ENCODE results near the gene RMP24.
A peak's percentile ranks its signal among the peaks of the same experiment; 100 is the strongest.

The RMP24 gene

DNA sequence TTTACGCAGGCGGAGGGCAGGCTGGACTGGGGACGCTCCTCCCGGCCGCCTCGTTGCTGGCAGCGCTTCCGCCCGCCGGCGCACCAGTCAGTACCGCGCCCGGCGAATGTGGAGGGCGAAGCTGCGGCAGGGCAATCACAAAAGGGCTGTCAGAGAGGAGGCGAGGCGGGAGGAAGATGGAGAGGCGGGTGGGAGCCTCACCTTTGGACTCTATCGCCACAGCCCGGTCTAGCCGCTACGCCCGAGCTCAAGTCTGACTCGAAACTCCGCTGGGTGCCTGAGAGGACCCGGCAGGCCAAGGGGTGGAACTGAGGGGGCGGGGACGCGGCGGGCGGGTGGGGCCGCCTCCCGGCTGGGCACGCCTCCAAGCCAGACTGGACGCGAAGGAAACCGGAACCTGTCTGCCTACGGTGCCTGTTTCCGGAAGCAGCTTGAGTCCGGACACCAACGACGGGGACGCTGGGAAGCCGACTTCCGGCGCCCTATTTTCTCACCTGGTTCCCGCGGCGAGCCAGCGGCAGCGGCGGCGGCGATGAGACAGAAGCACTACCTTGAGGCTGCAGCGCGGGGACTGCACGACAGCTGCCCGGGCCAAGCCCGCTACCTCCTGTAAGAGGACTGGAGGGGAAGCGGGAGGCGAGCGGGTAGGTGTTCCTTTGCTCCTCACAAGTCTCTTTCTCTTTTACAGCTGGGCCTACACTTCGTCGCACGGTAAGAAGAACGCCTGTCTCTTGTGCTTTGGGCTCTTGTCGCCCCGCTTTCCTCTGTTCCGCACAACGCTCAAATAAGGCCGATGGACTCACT lies at the start of gene RMP24:
Gene RMP24, plus strand, starts transcription at position 483 of the 804 bp plus-strand sequence.
- peaks cover 22% of the 10 kb centered on the region for H3K4me1 ChIP-seq (ENCODE audit: insufficient read depth, low read length)
- H3K27me3 ChIP-seq (ENCODE audit: control insufficient read depth in 1 of 2, insufficient read depth in 2 of 2, low read length in 2 of 2): no peaks in the 10 kb centered on the region
- H3K9me3 ChIP-seq (ENCODE audit: low read length): no peaks in the 10 kb centered on the region
- H3K4me3 ChIP-seq (ENCODE audit: low read depth in 1 of 2, low read length in 2 of 2): peak within 1 kb of the TSS; percentile 85 to 96
- peak within 1 kb of the TSS; percentile 87 for H3K27ac ChIP-seq (ENCODE audit: low read depth, low read length)
- H3K36me3 ChIP-seq (ENCODE audit: insufficient read depth, low read length): peaks cover 19% of the 10 kb centered on the region
- H3K9ac ChIP-seq (ENCODE audit: low read length): peak within 1 kb of the TSS; percentile 92

DNA sequence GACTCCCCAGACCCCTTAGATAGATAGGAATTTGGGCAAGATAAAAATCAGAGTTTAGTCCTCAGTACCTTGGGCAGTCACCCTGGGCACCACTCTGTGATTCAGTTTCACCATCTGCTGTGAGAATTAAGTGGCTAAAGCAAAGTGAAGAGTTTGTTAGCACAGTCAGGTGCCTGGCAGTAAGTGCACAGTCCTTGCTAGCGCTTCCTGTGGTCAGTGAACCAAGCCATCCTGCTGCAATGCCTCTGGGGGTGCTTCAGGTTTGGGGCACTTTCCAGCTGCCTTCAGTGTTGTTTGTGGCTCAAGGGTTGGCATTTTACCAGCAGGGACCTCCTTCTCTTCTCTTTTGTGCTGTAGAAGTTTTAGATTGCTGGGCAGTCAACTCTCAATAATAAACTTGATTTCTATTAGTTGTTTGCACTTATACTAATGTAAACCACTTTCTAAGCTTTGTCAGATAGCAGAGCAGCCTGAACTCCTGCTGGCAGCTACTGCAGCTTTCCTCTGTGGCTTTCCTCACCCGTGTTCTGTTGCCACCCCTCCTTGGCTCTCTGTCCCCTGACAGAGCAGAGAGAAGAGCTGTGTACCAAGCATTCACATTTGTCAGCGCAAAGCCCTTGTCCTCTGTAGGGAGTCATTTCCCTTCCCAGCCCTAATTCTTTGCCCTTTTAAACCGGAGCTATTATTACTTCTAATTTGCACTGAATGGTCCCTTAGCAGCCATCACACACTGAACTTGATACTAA lies 48.4 kb upstream of the RMP24 start:
- no peak overlapping the region for H3K4me3 ChIP-seq (ENCODE audit: low read depth in 1 of 2, low read length in 2 of 2)
- H3K9ac ChIP-seq (ENCODE audit: low read length): no peak overlapping the region
- no peaks in the 10 kb centered on the region for H3K27me3 ChIP-seq (ENCODE audit: control insufficient read depth in 1 of 2, insufficient read depth in 2 of 2, low read length in 2 of 2)
- no peaks in the 10 kb centered on the region for H3K9me3 ChIP-seq (ENCODE audit: low read length)
- no peak overlapping the region for H3K27ac ChIP-seq (ENCODE audit: low read depth, low read length)
- H3K36me3 ChIP-seq (ENCODE audit: insufficient read depth, low read length): no peaks in the 10 kb centered on the region
- H3K4me1 ChIP-seq (ENCODE audit: insufficient read depth, low read length): no peaks in the 10 kb centered on the region

DNA sequence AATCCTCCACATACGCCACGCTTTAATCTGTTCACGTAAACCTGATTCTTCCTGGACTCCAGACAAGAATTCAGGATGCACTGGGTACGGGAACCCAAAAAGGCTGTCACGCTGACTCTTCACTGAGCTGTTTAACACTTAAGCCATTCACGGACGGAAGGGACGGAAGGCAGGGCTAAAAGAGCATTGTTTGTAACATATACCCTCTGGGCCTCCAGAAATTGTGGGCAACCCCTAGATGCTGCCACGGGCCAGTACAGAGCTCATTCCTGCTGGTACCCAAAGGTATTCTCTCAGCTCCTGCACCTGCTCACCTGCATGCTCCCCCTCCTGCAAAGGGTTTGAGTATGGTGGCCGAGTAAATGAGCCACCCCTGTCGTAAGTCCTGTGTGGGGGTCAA lies 45.6 kb upstream of the RMP24 start:
- no peak overlapping the region for H3K9ac ChIP-seq (ENCODE audit: low read length)
- no peak overlapping the region for H3K4me3 ChIP-seq (ENCODE audit: low read depth in 1 of 2, low read length in 2 of 2)
- H3K36me3 ChIP-seq (ENCODE audit: insufficient read depth, low read length): no peaks in the 10 kb centered on the region
- H3K4me1 ChIP-seq (ENCODE audit: insufficient read depth, low read length): no peaks in the 10 kb centered on the region
- H3K27me3 ChIP-seq (ENCODE audit: control insufficient read depth in 1 of 2, insufficient read depth in 2 of 2, low read length in 2 of 2): no peaks in the 10 kb centered on the region
- H3K27ac ChIP-seq (ENCODE audit: low read depth, low read length): no peak overlapping the region
- H3K9me3 ChIP-seq (ENCODE audit: low read length): no peaks in the 10 kb centered on the region

DNA sequence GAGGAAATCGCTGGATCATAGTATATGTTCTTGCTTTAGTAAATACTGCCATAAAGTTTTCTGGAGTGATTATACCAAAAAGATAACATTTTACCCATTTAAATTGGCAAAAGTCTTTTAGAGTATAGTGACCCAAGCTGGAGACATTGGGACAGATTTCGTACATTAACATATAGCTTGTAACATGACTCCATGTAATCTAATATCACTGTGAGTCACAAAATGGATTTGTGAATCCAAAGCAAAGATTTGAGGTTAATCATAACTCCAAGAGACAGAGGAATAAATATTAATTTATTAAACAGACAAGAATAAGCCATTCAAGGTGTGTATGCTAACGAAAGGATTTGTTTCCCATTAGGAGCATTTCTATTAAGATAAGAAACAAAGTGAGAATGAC lies 45.0 kb upstream of the RMP24 start:
- no peaks in the 10 kb centered on the region for H3K9me3 ChIP-seq (ENCODE audit: low read length)
- no peaks in the 10 kb centered on the region for H3K27me3 ChIP-seq (ENCODE audit: control insufficient read depth in 1 of 2, insufficient read depth in 2 of 2, low read length in 2 of 2)
- no peaks in the 10 kb centered on the region for H3K36me3 ChIP-seq (ENCODE audit: insufficient read depth, low read length)
- H3K4me1 ChIP-seq (ENCODE audit: insufficient read depth, low read length): no peaks in the 10 kb centered on the region
- H3K4me3 ChIP-seq (ENCODE audit: low read depth in 1 of 2, low read length in 2 of 2): no peak overlapping the region
- H3K27ac ChIP-seq (ENCODE audit: low read depth, low read length): no peak overlapping the region
- no peak overlapping the region for H3K9ac ChIP-seq (ENCODE audit: low read length)

DNA sequence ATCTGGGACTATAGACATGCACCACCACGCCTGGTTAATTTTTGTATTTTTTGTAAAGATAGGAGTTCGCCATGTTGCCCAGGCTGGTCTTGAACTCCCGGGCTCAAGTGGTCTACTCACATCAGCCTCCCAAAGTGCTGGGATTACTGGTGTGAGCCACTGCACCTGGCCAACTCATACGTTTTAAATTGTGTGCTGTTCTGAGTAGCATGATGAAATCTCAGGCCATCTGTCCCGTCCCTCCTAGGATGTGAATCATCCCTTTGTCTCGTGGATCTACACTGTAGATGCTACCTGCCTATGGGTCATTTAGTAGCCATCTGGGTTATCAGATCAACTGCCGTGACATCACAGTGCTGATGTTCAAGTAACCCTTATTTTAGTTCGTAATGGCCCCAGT lies 38.5 kb upstream of the RMP24 start:
- Histone ChIP-seq H3K27ac (ENCODE audit: low read depth, low read length) (no peak overlapping the region), H3K9me3 (ENCODE audit: low read length) (no peaks in the 10 kb centered on the region), H3K9ac (ENCODE audit: low read length) (no peak overlapping the region), H3K27me3 (ENCODE audit: control insufficient read depth in 1 of 2, insufficient read depth in 2 of 2, low read length in 2 of 2) (no peaks in the 10 kb centered on the region), H3K4me3 (ENCODE audit: low read depth in 1 of 2, low read length in 2 of 2) (no peak overlapping the region), H3K36me3 (ENCODE audit: insufficient read depth, low read length) (no peaks in the 10 kb centered on the region), H3K4me1 (ENCODE audit: insufficient read depth, low read length) (no peaks in the 10 kb centered on the region)

DNA sequence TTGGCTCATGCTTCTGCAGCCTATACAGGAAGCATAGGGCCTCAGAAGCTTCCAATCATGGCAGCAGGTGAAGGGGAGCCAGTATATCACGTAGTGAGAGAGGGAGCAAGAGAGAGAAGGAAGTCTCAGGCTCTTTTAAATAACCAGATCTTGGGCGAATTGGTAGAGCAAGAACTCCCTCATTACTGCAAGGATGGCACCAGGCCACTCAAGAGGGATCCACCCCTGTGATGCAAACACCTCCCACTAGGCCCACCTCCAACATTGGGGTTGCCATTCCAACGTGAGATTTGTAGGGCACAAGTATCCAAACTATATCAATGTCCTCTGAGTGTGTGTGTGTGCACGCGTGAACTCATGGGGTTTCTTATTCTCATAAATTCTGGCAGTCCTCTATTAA lies 37.6 kb upstream of the RMP24 start:
- Histone ChIP-seq H3K27ac (ENCODE audit: low read depth, low read length) (no peak overlapping the region), H3K9ac (ENCODE audit: low read length) (no peak overlapping the region), H3K36me3 (ENCODE audit: insufficient read depth, low read length) (no peaks in the 10 kb centered on the region), H3K9me3 (ENCODE audit: low read length) (no peaks in the 10 kb centered on the region), H3K4me3 (ENCODE audit: low read depth in 1 of 2, low read length in 2 of 2) (no peak overlapping the region), H3K4me1 (ENCODE audit: insufficient read depth, low read length) (no peaks in the 10 kb centered on the region), H3K27me3 (ENCODE audit: control insufficient read depth in 1 of 2, insufficient read depth in 2 of 2, low read length in 2 of 2) (no peaks in the 10 kb centered on the region)

DNA sequence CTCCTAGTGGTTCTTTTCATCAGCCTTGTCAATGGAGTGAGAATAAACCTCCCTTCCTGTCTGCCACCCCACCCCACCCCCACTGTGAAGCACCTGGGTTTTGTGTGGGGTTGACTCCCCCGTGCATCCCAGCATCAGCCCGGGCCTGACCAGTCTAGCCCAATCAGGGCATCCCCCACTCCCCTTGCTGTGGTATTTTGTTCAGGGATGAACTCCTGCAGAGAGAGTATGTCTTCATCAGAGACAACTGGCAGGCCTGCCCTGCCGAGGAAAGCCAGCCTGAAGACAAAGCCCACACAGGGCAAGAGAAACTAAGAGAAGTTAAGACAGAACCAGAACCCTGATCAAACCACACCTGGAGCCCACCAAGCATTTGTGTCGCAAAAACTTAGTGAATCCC lies 36.7 kb upstream of the RMP24 start:
- Histone ChIP-seq H3K9me3 (ENCODE audit: low read length) (no peaks in the 10 kb centered on the region), H3K4me1 (ENCODE audit: insufficient read depth, low read length) (no peaks in the 10 kb centered on the region), H3K4me3 (ENCODE audit: low read depth in 1 of 2, low read length in 2 of 2) (no peak overlapping the region), H3K27me3 (ENCODE audit: control insufficient read depth in 1 of 2, insufficient read depth in 2 of 2, low read length in 2 of 2) (no peaks in the 10 kb centered on the region), H3K27ac (ENCODE audit: low read depth, low read length) (no peak overlapping the region), H3K36me3 (ENCODE audit: insufficient read depth, low read length) (no peaks in the 10 kb centered on the region), H3K9ac (ENCODE audit: low read length) (no peak overlapping the region)

DNA sequence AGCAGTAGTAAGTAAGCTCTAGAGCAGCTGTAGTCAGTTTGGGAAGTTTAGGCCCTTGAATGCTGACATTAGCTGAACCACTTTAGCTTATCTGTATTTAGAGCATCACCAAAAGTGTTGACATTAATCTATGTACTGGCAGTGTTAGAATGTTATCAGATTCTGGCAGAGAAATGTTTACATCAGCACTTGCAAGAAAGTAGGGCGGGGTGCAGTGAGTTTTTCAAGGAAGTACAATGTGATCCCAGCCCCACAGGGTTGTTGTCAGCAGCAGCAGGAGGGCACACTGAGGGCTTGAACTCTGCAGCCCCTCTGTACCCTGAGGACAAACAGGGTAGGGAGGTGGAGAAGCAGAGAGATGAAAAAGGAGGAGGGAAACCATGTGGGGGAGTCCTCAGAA lies 35.5 kb upstream of the RMP24 start:
- Histone ChIP-seq H3K9ac (ENCODE audit: low read length) (no peak overlapping the region), H3K36me3 (ENCODE audit: insufficient read depth, low read length) (no peaks in the 10 kb centered on the region), H3K9me3 (ENCODE audit: low read length) (no peaks in the 10 kb centered on the region), H3K27ac (ENCODE audit: low read depth, low read length) (no peak overlapping the region), H3K4me1 (ENCODE audit: insufficient read depth, low read length) (no peaks in the 10 kb centered on the region), H3K4me3 (ENCODE audit: low read depth in 1 of 2, low read length in 2 of 2) (no peak overlapping the region), H3K27me3 (ENCODE audit: control insufficient read depth in 1 of 2, insufficient read depth in 2 of 2, low read length in 2 of 2) (no peaks in the 10 kb centered on the region)

DNA sequence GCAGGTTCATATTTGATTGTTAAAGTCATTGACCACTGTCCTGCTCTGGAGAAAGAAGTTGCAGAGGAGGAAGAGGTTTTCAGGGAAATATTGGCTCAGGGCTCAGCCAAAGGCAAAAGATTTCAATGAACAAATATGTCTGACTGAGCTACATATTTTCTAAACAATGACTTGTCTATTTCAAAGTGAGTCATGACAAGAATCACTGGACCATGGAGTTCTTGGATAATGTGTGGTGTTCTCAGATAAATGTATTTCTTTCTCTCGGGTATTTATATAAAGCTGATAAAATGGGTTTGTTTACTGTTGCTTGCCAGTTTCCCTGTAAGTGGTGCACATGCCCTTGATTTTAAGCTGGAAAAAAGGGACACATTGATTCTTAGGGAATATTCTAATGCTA lies 34.3 kb upstream of the RMP24 start:
- H3K27me3 ChIP-seq (ENCODE audit: control insufficient read depth in 1 of 2, insufficient read depth in 2 of 2, low read length in 2 of 2): no peaks in the 10 kb centered on the region
- no peak overlapping the region for H3K27ac ChIP-seq (ENCODE audit: low read depth, low read length)
- H3K4me1 ChIP-seq (ENCODE audit: insufficient read depth, low read length): no peaks in the 10 kb centered on the region
- H3K4me3 ChIP-seq (ENCODE audit: low read depth in 1 of 2, low read length in 2 of 2): no peak overlapping the region
- H3K9ac ChIP-seq (ENCODE audit: low read length): no peak overlapping the region
- H3K36me3 ChIP-seq (ENCODE audit: insufficient read depth, low read length): no peaks in the 10 kb centered on the region
- H3K9me3 ChIP-seq (ENCODE audit: low read length): no peaks in the 10 kb centered on the region

DNA sequence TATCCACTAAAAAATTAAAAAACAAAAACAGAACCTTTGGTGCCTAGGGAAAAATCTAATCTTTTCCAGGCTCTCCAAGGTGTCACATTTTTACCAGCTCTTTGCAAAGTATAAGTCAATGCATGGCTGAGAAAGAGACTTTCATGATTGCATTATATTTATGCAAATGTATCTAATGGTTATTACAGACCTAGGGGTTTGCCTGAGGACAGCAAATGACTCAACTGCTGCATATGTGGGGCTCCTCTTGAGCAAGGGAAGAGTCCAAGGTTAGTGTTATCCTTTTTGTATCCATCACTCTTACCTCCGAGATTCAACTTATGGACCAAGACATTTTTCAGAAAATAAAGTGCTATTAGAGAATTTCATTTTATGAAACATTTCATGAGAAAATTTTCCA lies 33.9 kb upstream of the RMP24 start:
- no peak overlapping the region for H3K27ac ChIP-seq (ENCODE audit: low read depth, low read length)
- no peaks in the 10 kb centered on the region for H3K9me3 ChIP-seq (ENCODE audit: low read length)
- no peaks in the 10 kb centered on the region for H3K27me3 ChIP-seq (ENCODE audit: control insufficient read depth in 1 of 2, insufficient read depth in 2 of 2, low read length in 2 of 2)
- H3K36me3 ChIP-seq (ENCODE audit: insufficient read depth, low read length): no peaks in the 10 kb centered on the region
- H3K9ac ChIP-seq (ENCODE audit: low read length): no peak overlapping the region
- H3K4me1 ChIP-seq (ENCODE audit: insufficient read depth, low read length): no peaks in the 10 kb centered on the region
- no peak overlapping the region for H3K4me3 ChIP-seq (ENCODE audit: low read depth in 1 of 2, low read length in 2 of 2)

DNA sequence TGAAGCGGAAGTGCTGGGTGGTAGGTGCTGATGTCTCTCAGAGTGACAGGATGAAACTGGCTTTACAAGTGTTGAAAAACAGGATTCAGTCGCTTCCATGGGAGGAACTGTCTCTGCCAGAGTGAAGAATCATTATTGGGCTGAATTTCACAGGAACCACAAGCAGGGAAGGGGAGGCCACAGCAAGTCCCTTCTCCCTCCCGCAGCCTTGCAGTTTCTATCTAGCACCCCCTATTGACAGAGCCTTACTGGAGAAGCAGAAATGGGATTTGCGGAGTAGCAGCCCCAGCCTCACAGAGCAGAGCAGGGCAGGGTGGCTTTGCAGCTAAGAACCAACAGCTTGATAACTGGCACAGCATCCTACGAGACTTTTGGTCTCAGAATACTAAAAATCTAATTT lies 33.3 kb upstream of the RMP24 start:
- H3K4me3 ChIP-seq (ENCODE audit: low read depth in 1 of 2, low read length in 2 of 2): no peak overlapping the region
- H3K4me1 ChIP-seq (ENCODE audit: insufficient read depth, low read length): no peaks in the 10 kb centered on the region
- H3K36me3 ChIP-seq (ENCODE audit: insufficient read depth, low read length): no peaks in the 10 kb centered on the region
- H3K27me3 ChIP-seq (ENCODE audit: control insufficient read depth in 1 of 2, insufficient read depth in 2 of 2, low read length in 2 of 2): no peaks in the 10 kb centered on the region
- H3K27ac ChIP-seq (ENCODE audit: low read depth, low read length): no peak overlapping the region
- H3K9ac ChIP-seq (ENCODE audit: low read length): no peak overlapping the region
- no peaks in the 10 kb centered on the region for H3K9me3 ChIP-seq (ENCODE audit: low read length)

DNA sequence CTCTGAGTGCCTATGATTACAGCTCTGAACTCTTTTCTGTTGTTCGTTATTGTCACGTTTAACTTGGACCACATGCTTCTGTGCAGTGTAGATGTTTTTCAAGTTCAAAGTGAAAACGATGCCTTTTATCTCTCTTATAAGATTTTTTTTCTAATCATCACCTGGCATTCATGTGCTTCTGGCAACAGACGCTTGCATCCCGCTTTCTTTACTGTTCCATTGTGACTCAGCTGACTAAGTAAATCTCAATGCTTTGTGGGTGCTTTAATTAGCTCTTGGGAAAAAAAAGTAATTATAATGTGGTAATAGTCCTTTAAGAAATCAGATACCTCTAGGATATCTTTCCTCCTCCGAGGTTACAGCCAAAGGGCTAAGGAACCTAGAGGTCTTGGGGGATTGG lies 31.2 kb upstream of the RMP24 start:
- Histone ChIP-seq H3K27me3 (ENCODE audit: control insufficient read depth in 1 of 2, insufficient read depth in 2 of 2, low read length in 2 of 2) (no peaks in the 10 kb centered on the region), H3K27ac (ENCODE audit: low read depth, low read length) (no peak overlapping the region), H3K4me1 (ENCODE audit: insufficient read depth, low read length) (no peaks in the 10 kb centered on the region), H3K4me3 (ENCODE audit: low read depth in 1 of 2, low read length in 2 of 2) (no peak overlapping the region), H3K9ac (ENCODE audit: low read length) (no peak overlapping the region), H3K9me3 (ENCODE audit: low read length) (no peaks in the 10 kb centered on the region), H3K36me3 (ENCODE audit: insufficient read depth, low read length) (no peaks in the 10 kb centered on the region)

All from muscle layer of colon (tissue), 2 donors.